Smooth muscle cell (in vitro differentiated cells): Measurements from ENCODE around the gene FARS2. TPM values are rescaled to one million over a fixed set of nuclear protein-coding genes. Genes with fewer than 3 reads are reported as not detected.

ENCODE experiments used
- DNase-seq: peaks from one replicate; lab custom pipeline; 2025; ENCODE audit not compliant: unreplicated experiment; lab: John Stamatoyannopoulos, UW
- H2AFZ ChIP-seq: fragments of 200-600 bp; sonication (generic); 2 replicates; pipeline ENCODE4 v1.6.0; 2016; ENCODE audit warnings: antibody characterized with exemption, low read depth, mild to moderate bottlenecking
- H3F3A ChIP-seq: fragments of 200-600 bp; sonication (generic); 2 replicates; pipeline ENCODE4 v1.6.0; 2017; ENCODE audit warnings: antibody characterized with exemption, low read depth
- H3K27ac ChIP-seq: fragments of 200-600 bp; sonication (generic); 2 replicates; pipeline ENCODE4 v1.5.1; 2016; ENCODE audit warnings: low read depth, mild to moderate bottlenecking
- H3K27me3 ChIP-seq: fragments of 200-600 bp; sonication (generic); 2 replicates; pipeline ENCODE4 v1.6.1; 2016; ENCODE audit warnings: low read depth, mild to moderate bottlenecking
- H3K36me3 ChIP-seq: fragments of 200-600 bp; sonication (generic); 2 replicates; pipeline ENCODE4 v1.5.1; 2016; ENCODE audit warnings: low read depth
- H3K4me1 ChIP-seq: fragments of 200-600 bp; sonication (generic); 2 replicates; pipeline ENCODE4 v1.5.1; 2016; ENCODE audit warnings: low read depth
- H3K4me2 ChIP-seq: fragments of 200-600 bp; sonication (generic); 2 replicates; pipeline ENCODE4 v1.6.0; 2016; ENCODE audit warnings: mild to moderate bottlenecking
- H3K4me3 ChIP-seq: fragments of 200-600 bp; sonication (generic); 2 replicates; pipeline ENCODE4 v1.5.1; 2016; ENCODE audit warnings: mild to moderate bottlenecking
- H3K79me2 ChIP-seq: fragments of 200-600 bp; sonication (generic); 2 replicates; pipeline ENCODE4 v1.6.0; 2016; ENCODE audit warnings: low read depth, mild to moderate bottlenecking
- H3K9ac ChIP-seq: fragments of 200-600 bp; sonication (generic); 2 replicates; pipeline ENCODE4 v1.6.0; 2016; ENCODE audit warnings: low read depth
- H3K9me3 ChIP-seq: fragments of 200-600 bp; sonication (generic); replicated peaks from 2 replicates; pipeline ENCODE4 v1.5.1; 2016; ENCODE audit warnings: low read depth
- H4K20me1 ChIP-seq: fragments of 200-600 bp; sonication (generic); 2 replicates; pipeline ENCODE4 v1.6.0; 2016; ENCODE audit warnings: low read depth
- WGBS: methylation state at CpG from one replicate; pipeline ENCODE4 v1.1.7; 2016; ENCODE audit warnings: low lambda C conversion rate; 5-methylcytosine and 5-hydroxymethylcytosine counted together
- polyA plus RNA-seq: library from polyadenylated mRNA; unstranded; fragments of >200 nt; fragmentation: Nextera tagmentation; extraction: Ambion mirVana; gene quantifications from 2 replicates; pipeline ENCODE4 v1.2.1, GENCODE V29; 2016
- total RNA-seq: library from RNA; depleted of rRNA; stranded (reverse); fragments of >200 nt; gene quantifications from 2 replicates; pipeline ENCODE4 v1.2.3, GENCODE V29; 2014
- TF ChIP-seq, protein P1 (sequence below): fragments of 200-600 bp; sonication (generic); IDR thresholded peaks from 2 replicates; pipeline ENCODE4 v1.5.1; 2017; ENCODE audit warnings: borderline replicate concordance, mild to moderate bottlenecking, antibody characterized with exemption; ENCODE audit not compliant: insufficient read depth, poor library complexity, severe bottlenecking

Gene FARS2
- total and polyA plus RNA-seq, 2 experiments from 2014 or later, result 9.6 to 13.2 TPM

DNA sequence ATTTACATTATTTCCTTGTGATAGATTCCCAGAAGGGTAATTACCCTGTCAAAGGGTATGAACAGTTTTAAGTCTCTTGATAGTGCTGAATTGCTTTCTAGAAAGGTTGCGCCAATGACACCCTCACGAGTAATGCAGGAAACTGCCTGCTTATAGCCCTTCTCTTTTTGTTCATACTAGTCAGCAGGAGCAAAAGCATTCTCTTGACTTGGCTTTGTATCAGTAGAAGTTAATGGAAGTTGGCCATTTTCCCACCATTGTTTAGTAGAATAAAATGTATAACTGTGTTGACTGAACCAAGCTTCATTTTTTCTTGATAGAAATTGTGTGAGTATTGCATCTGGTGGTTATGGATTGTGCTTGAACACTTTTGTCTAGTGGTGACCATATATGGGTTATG lies 100.1 kb downstream of the FARS2 start:
- Histone ChIP-seq H3K36me3 (no peaks in the 10 kb centered on the region), H3K9me3 (no peaks in the 10 kb centered on the region), H3K79me2 (no peaks in the 10 kb centered on the region), H3K4me2 (no peak overlapping the region), H3K27me3 (no peaks in the 10 kb centered on the region), H3K27ac (no peak overlapping the region), H4K20me1 (peaks cover 23% of the 10 kb centered on the region), H3K9ac (no peak overlapping the region), H2AFZ (no peak overlapping the region), H3F3A (no peaks in the 10 kb centered on the region), H3K4me1 (no peaks in the 10 kb centered on the region), H3K4me3 (no peak overlapping the region)
- 96% methylated on average over 2 of the region's 2 CpGs for WGBS
- TF ChIP-seq, protein P1, sequence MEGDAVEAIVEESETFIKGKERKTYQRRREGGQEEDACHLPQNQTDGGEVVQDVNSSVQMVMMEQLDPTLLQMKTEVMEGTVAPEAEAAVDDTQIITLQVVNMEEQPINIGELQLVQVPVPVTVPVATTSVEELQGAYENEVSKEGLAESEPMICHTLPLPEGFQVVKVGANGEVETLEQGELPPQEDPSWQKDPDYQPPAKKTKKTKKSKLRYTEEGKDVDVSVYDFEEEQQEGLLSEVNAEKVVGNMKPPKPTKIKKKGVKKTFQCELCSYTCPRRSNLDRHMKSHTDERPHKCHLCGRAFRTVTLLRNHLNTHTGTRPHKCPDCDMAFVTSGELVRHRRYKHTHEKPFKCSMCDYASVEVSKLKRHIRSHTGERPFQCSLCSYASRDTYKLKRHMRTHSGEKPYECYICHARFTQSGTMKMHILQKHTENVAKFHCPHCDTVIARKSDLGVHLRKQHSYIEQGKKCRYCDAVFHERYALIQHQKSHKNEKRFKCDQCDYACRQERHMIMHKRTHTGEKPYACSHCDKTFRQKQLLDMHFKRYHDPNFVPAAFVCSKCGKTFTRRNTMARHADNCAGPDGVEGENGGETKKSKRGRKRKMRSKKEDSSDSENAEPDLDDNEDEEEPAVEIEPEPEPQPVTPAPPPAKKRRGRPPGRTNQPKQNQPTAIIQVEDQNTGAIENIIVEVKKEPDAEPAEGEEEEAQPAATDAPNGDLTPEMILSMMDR, result no peak
- no peak for DNase-seq

DNA sequence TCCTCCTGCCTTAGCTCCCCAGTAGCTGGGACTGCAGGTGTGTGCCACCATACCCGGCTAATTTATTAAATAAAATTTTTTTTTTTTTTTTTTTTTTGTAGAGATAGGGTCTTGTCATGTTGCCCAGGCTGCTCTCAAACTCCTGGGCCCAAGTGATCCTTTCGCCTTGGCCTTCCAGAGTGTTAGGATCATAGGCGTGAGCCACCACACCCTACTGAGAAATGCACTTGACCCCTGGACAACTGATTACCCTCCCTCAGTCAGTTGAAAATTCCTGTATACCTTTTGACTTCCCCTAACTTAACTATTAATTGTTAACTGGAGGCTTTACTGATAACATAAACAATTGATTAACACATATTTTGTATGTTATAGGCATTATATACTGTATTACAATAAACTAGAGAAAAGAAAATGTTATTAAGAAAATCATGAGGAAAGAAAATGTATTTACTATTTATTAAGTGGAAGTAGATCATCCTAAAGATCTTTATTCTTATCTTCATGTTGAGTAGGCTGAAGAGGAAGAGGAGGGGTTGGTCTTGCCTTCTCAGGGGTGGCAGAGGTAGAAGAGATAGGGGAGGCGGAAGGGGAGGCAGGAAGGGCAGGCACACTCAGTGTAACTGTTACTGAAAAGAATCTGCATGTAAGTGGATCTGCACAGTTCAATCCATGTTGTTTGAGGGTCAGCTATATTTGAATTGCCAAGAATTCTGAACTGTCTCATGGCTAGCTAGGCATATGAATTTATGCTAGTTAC lies 104.3 kb downstream of the FARS2 start:
- Histone ChIP-seq H3K4me1 (no peaks in the 10 kb centered on the region), H3F3A (no peaks in the 10 kb centered on the region), H3K27ac (no peak overlapping the region), H3K36me3 (no peaks in the 10 kb centered on the region), H3K9ac (no peak overlapping the region), H4K20me1 (peaks cover 46% of the 10 kb centered on the region), H3K79me2 (no peaks in the 10 kb centered on the region), H3K4me3 (no peak overlapping the region), H3K4me2 (no peak overlapping the region), H3K27me3 (no peaks in the 10 kb centered on the region), H2AFZ (no peak overlapping the region), H3K9me3 (no peaks in the 10 kb centered on the region)
- 95% methylated on average over 4 of the region's 4 CpGs for WGBS
- DNase-seq, result no peak
- TF ChIP-seq, protein P1, result no peak

DNA sequence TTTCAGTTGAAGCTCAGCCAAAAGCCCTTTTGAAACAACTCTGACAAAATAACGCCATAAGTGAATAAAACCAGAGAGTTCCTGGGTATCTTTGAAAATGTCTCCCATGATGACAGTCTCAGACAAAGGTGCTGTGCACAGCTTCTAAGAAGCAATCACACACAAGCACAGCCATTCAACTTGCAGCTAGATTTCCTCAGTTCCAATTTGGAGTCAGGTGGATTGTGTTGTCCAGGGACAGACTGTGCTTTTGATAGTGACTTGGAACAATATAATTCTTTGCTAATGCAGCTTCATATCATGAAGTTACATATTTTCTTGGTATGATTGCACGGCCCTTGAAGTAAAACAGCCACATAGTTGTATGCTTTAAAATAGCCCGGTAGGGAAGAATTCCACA lies 105.6 kb downstream of the FARS2 start:
- Histone ChIP-seq H3K27ac (no peak overlapping the region), H3K79me2 (no peaks in the 10 kb centered on the region), H4K20me1 (peaks cover 42% of the 10 kb centered on the region), H3K4me1 (no peaks in the 10 kb centered on the region), H2AFZ (no peak overlapping the region), H3K27me3 (no peaks in the 10 kb centered on the region), H3K4me3 (no peak overlapping the region), H3K36me3 (no peaks in the 10 kb centered on the region), H3F3A (no peaks in the 10 kb centered on the region), H3K9ac (no peak overlapping the region), H3K4me2 (no peak overlapping the region), H3K9me3 (no peaks in the 10 kb centered on the region)
- DNase-seq, result no peak
- 95% methylated on average over 3 of the region's 3 CpGs for WGBS
- TF ChIP-seq, protein P1, result no peak

DNA sequence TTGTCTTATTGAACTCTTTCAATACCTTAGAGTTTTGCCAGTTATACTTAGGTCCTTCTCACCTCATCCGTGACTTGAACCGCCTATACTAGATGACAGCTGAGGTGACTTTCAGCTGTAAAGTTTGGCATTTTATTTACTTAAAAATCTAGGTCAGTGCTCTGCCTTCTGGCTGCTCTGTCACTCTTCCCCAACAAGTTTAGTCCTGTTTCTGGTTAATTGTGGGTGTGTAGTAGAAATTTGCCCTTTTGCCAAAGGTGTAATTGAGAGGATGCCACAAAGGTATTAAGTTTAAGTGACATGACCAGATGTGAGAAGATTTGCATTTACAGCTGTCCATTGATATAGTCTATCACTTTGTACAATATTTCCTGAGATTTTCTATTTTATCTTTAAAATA lies 106.2 kb downstream of the FARS2 start:
- Histone ChIP-seq H2AFZ (no peak overlapping the region), H3K9ac (no peak overlapping the region), H3K4me2 (no peak overlapping the region), H3K27ac (no peak overlapping the region), H3F3A (no peaks in the 10 kb centered on the region), H3K79me2 (no peaks in the 10 kb centered on the region), H3K36me3 (no peaks in the 10 kb centered on the region), H3K4me1 (no peaks in the 10 kb centered on the region), H3K27me3 (no peaks in the 10 kb centered on the region), H4K20me1 (peaks cover 38% of the 10 kb centered on the region), H3K4me3 (no peak overlapping the region), H3K9me3 (no peaks in the 10 kb centered on the region)
- WGBS, result 83% methylated on average over 2 of the region's 2 CpGs
- TF ChIP-seq, protein P1, result no peak
- no peak for DNase-seq
